Liver (tissue), 3 donors: ENCODE results near the gene SH3PXD2B.

ENCODE experiments used
- CTCF ChIP-seq: fragments of 150-350 bp; IDR thresholded peaks from 2 replicates; pipeline ENCODE4 v1.5.1; 2017; ENCODE audit warnings: improper control_type of control experiment, low read depth, low read length; ENCODE audit not compliant: missing input control
- EGR1 ChIP-seq, 2 donors: IDR thresholded peaks; 2 replicates each; pipeline ENCODE4 v1.6.1; 2016 to 2018; ENCODE audit warnings: antibody characterized with exemption in 2 of 2, low read depth in 2 of 2
- FOXA1 ChIP-seq: IDR thresholded peaks from 2 replicates; pipeline ENCODE4 v1.6.1; 2016; ENCODE audit warnings: antibody characterized with exemption
- JUND ChIP-seq, 2 donors: IDR thresholded peaks; 2 replicates each; pipeline ENCODE4 v1.6.1; 2016; ENCODE audit warnings: antibody characterized with exemption in 2 of 2
- MAX ChIP-seq: IDR thresholded peaks from 2 replicates; pipeline ENCODE4 v1.6.1; 2016; ENCODE audit warnings: antibody characterized with exemption
- RAD21 ChIP-seq, 2 donors: IDR thresholded peaks; 2 replicates each; pipeline ENCODE4 v1.6.1; 2016; ENCODE audit warnings: antibody characterized with exemption in 2 of 2, mild to moderate bottlenecking in 2 of 2
- REST ChIP-seq: IDR thresholded peaks from 2 replicates; pipeline ENCODE4 v1.6.1; 2016; ENCODE audit warnings: antibody characterized with exemption, mild to moderate bottlenecking
- SP1 ChIP-seq: IDR thresholded peaks from 2 replicates; pipeline ENCODE4 v1.6.1; 2018; ENCODE audit warnings: antibody characterized with exemption, mild to moderate bottlenecking
- TAF1 ChIP-seq: conservative IDR thresholded peaks from 2 replicates; pipeline ENCODE4 v1.6.1; 2016; ENCODE audit warnings: antibody characterized with exemption, mild to moderate bottlenecking
- donor health status: healthy.
- donor health status: healthy.

- no peak for TF ChIP-seq SP1
- no peak for TF ChIP-seq CTCF
- no peak for TF ChIP-seq REST
- no peak for TF ChIP-seq TAF1
- TF ChIP-seq EGR1 (IDR thresholded peaks at IDR 0.05; ENCODE audit: low read depth in 2 of 2): no peak
- TF ChIP-seq MAX: no peak
- no peak for TF ChIP-seq RAD21 (IDR thresholded peaks at IDR 0.05)
- no peak for TF ChIP-seq FOXA1
- no peak for TF ChIP-seq JUND (IDR thresholded peaks at IDR 0.05)
Measured at GRCh38 chr5:172429201-172429940, 25.0 kb downstream of the SH3PXD2B start.
